Activated CD4-positive, CD25-positive, alpha-beta regulatory T cell (primary cell): Measurements from ENCODE around the gene ABTB1.
"Not testable (repeated sequence)": the region's sequence is repeated elsewhere in the genome, so short reads cannot be mapped to it uniquely, and the experiment has no call there.

Experiments used
- DNase-seq, 4 experiments: peaks; one replicate each; lab custom pipeline; 2025; lab: John Stamatoyannopoulos, UW

ABTB1 gene

DNA sequence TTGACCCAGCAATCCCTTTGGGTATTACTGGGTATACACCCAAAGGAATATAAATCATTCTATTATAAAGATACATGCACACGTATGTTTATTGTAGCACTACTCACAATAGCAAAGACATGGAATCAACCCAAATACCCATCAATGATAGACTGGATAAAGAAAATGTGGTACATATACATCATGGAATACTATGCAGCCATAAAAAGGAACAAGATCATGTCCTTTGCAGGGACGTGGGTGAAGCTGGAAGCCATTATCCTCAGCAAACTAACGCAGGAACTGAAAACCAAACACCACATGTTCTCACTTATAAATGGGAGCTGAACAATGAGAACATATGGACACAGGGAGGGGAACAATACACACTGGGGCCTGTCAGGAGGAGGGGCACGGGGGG, 32.1 kb downstream of the ABTB1 start:
- not testable (repeated sequence) for DNase-seq

GRCh38 chr3:127706312-127706711, 33.6 kb downstream of the ABTB1 start:
- DNase-seq = no peak

- DNase-seq = no peak
These were observed 34.1 kb downstream of the ABTB1 start for GRCh38 chr3:127706785-127707351.

DNA sequence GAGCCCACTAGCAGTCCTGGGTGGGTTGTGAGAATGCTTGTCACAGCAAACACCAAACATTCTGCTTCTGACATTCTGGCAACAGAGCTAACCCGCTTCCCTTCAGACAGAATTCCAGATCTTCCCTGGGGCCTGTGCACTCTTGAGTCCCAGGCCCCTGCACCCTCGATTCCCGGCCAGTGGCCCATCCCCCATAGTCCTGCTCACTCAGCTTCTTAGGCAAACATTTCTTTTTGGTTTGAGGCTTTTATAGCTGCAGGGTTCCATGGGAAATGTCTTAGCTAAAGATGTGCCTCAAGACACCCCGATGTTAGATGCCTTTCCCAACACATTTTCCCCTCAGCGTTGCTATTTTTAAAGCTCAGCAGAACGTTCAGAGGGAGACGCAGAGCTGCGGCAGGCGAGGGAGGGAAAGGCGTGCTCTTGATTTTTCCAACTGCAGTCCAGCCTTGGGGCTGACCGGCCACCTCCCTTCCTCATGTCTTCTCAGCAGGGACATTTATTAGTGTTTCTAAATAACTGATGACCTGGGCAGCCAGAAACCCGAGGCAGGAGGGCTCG, 35.2 kb downstream of the ABTB1 start:
- no peak for DNase-seq

- no peak for DNase-seq
These were observed 36.1 kb downstream of the ABTB1 start for GRCh38 chr3:127708837-127709236.

DNA sequence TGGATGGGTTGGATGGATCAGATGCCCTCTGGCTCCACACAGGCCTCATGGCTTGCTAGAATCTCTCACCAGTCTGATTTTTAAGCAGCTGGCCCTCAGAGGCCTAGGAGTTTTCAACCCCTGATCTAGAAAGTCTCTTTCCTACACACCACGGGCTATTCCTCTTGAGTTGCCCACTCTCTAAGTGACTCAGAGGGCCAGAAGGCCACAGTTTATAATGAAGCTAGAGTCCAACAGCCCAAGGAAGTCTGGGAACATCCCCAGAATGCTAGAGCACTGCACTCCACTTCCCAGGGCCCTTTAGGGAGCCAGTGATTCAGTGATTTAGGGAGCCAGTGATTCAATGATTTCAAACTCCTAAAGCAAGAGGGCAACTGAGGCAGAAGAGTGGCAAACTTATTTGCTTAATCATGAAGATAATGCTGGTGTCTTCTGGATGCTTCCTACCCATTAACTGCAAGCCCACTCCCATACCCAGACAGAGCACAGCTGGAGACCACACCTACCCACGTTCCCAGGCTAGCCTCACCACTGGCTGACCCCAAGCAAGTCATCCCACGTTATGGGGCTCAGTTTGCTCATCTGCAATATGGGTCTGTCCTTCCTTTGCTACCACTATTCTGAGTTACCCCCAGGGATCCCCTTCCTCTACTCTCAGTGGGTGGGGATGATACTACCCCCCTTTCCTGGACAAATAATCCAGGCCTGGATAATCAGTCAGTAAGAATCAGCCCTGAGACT, 36.7 kb downstream of the ABTB1 start:
- DNase-seq = no peak

- DNase-seq = no peak
These were observed 37.6 kb downstream of the ABTB1 start for GRCh38 chr3:127710155-127710941.

DNA sequence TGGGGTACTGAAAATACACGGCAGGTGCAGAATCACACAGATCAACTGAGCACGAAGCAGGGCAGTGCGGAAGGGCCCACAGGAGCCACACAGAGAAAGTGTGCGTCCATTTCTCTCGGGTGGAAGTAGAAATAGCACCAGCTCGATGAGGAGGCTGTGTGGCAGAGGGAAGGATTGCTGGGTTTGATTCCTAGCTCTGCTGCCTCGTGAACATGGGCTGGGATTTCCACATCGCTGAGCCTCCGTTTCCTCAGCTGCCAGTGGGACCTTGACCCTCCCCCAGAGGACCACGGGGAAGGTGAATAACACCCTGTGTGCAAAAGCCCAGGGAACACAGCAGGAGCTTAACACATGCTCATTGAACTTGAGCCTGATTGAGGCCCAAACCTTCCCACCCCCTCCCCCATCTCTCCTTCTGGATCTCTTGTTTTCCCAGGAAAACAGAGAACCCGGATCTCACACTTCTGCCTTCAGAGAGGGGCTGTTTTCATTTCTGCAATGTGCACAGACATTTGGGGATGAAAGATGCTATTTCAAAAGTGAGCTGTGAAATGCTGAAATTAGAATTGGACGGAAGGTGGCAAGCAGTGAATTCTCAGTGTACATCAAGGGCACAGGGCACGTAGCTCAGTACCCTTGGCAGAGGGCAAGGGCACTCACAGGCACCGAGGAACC, 38.4 kb downstream of the ABTB1 start:
- no peak for DNase-seq

DNA sequence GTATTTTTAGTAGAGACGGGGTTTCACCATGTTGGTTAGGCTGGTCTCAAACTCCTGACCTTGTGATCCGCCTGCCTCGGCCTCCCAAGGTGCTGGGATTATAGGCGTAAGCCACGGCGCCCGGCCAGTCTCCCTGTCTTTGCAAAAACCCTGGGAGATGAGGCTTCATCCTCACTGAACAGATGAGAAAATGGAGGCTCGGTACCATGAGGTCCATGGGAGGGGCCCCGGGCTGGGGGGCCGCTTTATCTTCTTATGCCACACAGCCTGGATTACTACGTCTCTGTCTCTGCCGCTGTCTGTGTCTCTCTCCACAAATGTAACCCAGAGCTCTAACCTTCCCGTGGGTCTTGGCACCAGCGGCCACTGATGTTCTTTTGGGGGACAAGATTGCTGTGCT, 39.1 kb downstream of the ABTB1 start:
- DNase-seq = no peak

GRCh38 chr3:127712461-127712860, 39.7 kb downstream of the ABTB1 start:
- no peak for DNase-seq

DNA sequence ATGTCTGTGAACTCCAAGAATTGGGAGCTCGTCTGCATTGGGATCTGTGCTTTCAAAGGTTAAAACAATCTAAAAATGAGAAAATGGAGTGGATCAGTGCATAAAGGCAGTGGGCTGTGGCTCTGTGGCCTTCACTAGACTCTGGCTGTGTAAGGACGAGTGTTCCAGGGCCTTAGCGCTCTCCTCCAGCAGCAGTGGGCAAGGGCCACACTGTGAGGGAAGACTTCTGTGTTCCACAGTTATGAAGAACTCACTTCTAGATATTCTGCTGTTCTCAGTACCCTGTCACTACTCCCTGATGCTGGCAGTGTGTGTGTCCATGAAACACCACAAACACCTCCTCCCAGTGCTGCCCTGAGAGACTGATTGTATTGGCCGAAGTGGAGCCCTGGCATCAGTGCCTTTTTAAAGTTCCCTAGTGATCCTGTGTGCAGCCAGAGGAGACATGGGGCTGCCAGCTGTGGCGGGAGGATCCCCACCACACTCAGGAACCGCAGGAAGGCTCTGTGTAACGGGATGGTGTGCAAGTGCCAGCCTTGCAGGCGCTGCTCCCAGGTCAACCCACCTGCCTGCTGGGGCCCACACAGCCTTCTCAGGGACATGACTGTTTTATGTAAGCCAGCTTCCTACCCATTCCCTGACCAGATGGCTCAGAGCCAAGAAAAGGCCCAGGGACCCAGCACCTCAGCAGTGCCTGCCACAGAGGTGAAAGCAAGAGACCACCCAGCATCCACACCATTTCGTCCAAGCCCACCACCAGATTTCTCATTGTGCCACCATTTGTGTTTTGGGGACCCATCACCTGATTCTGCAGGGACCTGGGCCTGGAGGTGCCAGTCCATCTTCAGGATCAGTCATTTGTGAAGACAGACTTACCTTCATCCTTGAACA, 40.4 kb downstream of the ABTB1 start:
- DNase-seq = no peak

- DNase-seq = no peak
These were observed 41.4 kb downstream of the ABTB1 start for GRCh38 chr3:127714125-127714571.

- DNase-seq = no peak
These were observed 42.1 kb downstream of the ABTB1 start for GRCh38 chr3:127714866-127715265.

DNA sequence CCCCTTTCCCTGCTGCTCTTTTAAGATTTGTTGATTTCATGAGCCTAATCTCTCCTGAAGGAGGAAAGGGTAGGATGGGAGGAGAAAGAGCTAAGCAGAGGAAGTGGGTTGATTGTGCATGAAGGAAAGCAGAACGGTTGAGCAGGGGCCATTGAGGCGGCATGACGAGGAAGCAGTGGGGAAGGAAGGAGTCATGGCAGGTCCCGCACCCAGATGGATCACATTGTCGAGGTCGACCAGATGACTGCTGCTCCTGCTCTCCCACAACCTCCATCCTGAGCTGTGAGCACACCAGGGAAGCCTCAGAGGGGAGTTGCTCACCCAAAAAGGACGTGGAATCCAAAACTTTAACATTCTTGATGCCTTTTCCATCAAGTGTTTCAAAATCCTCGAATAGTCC, 42.8 kb downstream of the ABTB1 start:
- no peak for DNase-seq

GRCh38 chr3:127716384-127716783, 43.6 kb downstream of the ABTB1 start:
- DNase-seq = no peak

DNA sequence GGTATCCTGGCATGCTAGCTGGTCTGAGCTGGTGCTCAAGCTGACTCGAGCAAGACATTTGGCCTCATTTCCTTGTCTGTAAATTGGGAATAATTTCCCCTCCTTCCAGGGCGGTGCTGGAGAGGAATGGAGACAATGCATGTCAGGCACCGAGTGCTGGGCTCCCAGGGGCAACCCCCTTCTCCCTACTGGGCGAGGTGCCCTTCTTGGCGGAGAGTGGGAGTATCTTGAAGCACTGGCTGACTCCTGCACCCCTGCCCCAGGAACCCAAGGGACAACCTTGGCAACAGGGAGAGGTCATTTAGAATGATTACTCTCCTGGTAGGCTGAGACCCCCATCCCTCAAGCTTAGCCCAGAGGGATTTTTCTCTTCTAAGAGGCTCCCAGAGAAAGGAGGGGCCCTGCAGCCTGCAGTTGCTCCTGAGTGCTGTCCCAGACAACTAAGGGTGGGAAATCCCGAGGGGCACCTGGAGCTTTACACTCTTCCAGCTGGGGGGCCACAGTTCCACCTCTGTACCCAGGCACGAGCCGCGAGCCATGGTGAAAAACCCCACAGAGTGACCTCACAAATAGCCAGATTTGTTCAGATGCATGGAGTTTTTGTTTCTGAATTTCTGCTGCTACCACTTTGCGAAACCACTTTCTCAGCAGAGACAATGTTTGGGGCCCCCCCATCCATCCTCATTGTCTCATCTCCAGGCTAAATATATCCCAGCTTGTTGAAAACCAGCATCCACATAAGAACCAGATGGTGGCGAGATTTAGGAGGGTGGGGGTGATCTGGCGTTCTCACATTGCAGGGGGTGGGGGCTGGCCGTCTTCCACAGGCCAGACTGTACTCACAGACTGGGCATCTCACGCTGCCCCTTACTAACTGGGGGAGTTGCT, 44.8 kb downstream of the ABTB1 start:
- no peak for DNase-seq

DNA sequence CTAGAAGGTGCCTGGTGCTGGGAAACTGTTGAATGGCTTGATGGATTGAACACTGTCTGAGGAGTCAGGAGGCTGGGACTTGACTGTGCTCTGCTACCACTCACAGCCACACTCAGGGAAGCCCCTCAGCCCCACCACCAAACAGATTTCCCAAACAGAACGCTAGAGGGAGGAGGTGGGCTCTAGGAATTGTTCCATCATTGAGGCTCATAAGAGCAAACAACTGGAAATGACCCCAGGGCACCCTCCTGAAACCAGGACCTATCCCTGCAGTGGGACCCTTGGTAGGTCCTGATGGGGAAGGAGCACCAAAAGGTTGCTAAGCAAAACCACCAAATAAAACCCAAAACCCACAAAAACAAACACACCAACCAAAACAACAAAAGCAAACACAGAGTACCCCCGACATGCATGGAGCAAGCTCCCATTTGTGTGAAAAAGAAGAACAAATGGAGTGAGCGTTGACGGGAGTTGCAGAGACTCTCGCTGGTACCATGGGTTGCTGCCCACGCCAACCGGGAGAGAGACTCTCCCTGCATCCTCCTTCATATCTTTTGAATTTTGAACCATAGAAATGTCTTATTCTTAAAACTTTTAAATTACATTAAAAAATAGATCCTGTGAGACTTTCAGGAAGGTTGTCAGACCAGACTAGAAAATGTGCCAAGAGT, 45.6 kb downstream of the ABTB1 start:
- DNase-seq = no peak

DNA sequence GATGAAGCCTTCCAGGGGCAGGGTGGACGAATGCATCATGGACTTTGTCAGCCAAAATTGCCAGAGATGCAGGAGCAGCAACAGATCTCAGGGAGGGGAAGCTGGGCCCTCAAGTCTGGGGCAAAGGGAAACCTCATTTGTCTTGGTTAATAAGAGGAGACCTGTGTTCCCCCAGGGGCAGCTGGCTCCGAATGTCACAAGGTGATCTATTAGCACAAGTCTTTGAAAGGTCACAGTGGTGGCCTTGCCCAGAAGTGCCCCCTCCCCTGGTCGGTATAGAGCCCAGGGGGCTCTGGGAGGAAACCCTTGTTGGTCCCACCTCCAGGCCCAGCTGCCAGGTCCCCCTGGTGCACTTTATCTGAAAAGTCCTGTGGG, 46.2 kb downstream of the ABTB1 start:
- DNase-seq = no peak

- DNase-seq = no peak
These were observed 46.6 kb downstream of the ABTB1 start for GRCh38 chr3:127719369-127719768.
